H9 (cell line): ENCODE results near the gene RPP30. TPM values are rescaled to one million over a fixed set of nuclear protein-coding genes. Genes with fewer than 3 reads are reported as not detected.
A peak's percentile ranks its signal among the peaks of the same experiment; 100 is the strongest.

ENCODE experiments used
- DNase-seq: peaks from one replicate; pipeline ENCODE4 v3.0.0-alpha.2; 2017
- H2AFZ ChIP-seq: one replicate; pipeline ENCODE4 v1.6.1; 2013; ENCODE audit warnings: mild to moderate bottlenecking, low read length, control low read depth, moderate library complexity
- H2AK5ac ChIP-seq: 2 replicates; pipeline ENCODE4 v1.6.1; 2013; ENCODE audit warnings: low read length, control low read depth, mixed read lengths; ENCODE audit not compliant: insufficient read length
- H2BK120ac ChIP-seq: one replicate; pipeline ENCODE4 v1.6.1; 2013; ENCODE audit warnings: low read depth, mild to moderate bottlenecking, low read length, control low read depth, inconsistent platforms; ENCODE audit not compliant: poor library complexity, severe bottlenecking
- H2BK12ac ChIP-seq: 2 replicates; pipeline ENCODE4 v1.6.1; 2013; ENCODE audit warnings: low read length, control low read depth, mixed read lengths, low read depth; ENCODE audit not compliant: insufficient read length
- H2BK15ac ChIP-seq: 2 replicates; pipeline ENCODE4 v1.6.1; 2013; ENCODE audit warnings: low read depth, low read length, control low read depth
- H2BK20ac ChIP-seq: one replicate; pipeline ENCODE4 v1.6.1; 2013; ENCODE audit warnings: low read depth, mild to moderate bottlenecking, low read length, control low read depth, inconsistent platforms; ENCODE audit not compliant: poor library complexity, severe bottlenecking
- H2BK5ac ChIP-seq: 2 replicates; pipeline ENCODE4 v1.6.1; 2013; ENCODE audit warnings: low read length, control low read depth, mixed read lengths; ENCODE audit not compliant: insufficient read length
- H3K14ac ChIP-seq: 2 replicates; pipeline ENCODE4 v1.6.1; 2013; ENCODE audit warnings: low read length, control low read depth; ENCODE audit not compliant: insufficient read depth
- H3K18ac ChIP-seq: 2 replicates; pipeline ENCODE4 v1.6.1; 2013; ENCODE audit warnings: low read depth, mild to moderate bottlenecking, mixed read lengths, low read length, control low read depth; ENCODE audit not compliant: insufficient read length
- H3K23ac ChIP-seq: 2 replicates; pipeline ENCODE4 v1.6.1; 2013; ENCODE audit warnings: low read length, control low read depth, mixed read lengths, low read depth; ENCODE audit not compliant: insufficient read length
- H3K23me2 ChIP-seq: 2 replicates; pipeline ENCODE4 v1.6.1; 2013; ENCODE audit warnings: low read depth, mild to moderate bottlenecking, mixed read lengths, low read length, control low read depth; ENCODE audit not compliant: insufficient read length, poor library complexity, severe bottlenecking
- H3K27ac ChIP-seq: 2 replicates; pipeline ENCODE4 v1.5.1; 2013; ENCODE audit warnings: low read length, control low read depth, mixed read lengths, low read depth; ENCODE audit not compliant: insufficient read length
- H3K27me3 ChIP-seq: 2 replicates; pipeline ENCODE4 v1.6.1; 2013; ENCODE audit warnings: low read length, control low read depth, inconsistent platforms; ENCODE audit not compliant: insufficient read depth
- H3K4ac ChIP-seq: 2 replicates; pipeline ENCODE4 v1.6.1; 2013; ENCODE audit warnings: low read depth, mild to moderate bottlenecking, control low read depth, inconsistent platforms, low read length, moderate library complexity
- H3K4me1 ChIP-seq: 2 replicates; pipeline ENCODE4 v1.6.1; 2013; ENCODE audit warnings: low read length, control low read depth, inconsistent platforms; ENCODE audit not compliant: insufficient read depth
- H3K4me2 ChIP-seq: 2 replicates; pipeline ENCODE4 v1.6.1; 2013; ENCODE audit warnings: low read length, control low read depth, mixed read lengths; ENCODE audit not compliant: insufficient read length, insufficient read depth
- H3K56ac ChIP-seq: 2 replicates; pipeline ENCODE4 v1.6.1; 2013; ENCODE audit warnings: low read depth, mild to moderate bottlenecking, mixed read lengths, low read length, control low read depth; ENCODE audit not compliant: insufficient read length
- H3K79me1 ChIP-seq: 2 replicates; pipeline ENCODE4 v1.6.1; 2013; ENCODE audit warnings: low read depth, mild to moderate bottlenecking, moderate library complexity, low read length, control low read depth, inconsistent platforms; ENCODE audit not compliant: insufficient read depth, poor library complexity, severe bottlenecking
- H3K79me2 ChIP-seq: 2 replicates; pipeline ENCODE4 v1.6.1; 2013; ENCODE audit warnings: low read length, control low read depth, inconsistent platforms; ENCODE audit not compliant: insufficient read depth
- H3K9ac ChIP-seq: 2 replicates; pipeline ENCODE4 v1.6.1; 2013; ENCODE audit warnings: low read length, control low read depth, mixed read lengths; ENCODE audit not compliant: insufficient read length; ENCODE audit errors: extremely low read depth
- H3K9me3 ChIP-seq: one replicate; pipeline ENCODE4 v1.6.1; 2013; ENCODE audit warnings: low read depth, low read length, inconsistent platforms; ENCODE audit not compliant: control insufficient read depth
- H3T11ph ChIP-seq: one replicate; pipeline ENCODE4 v1.6.1; 2013; ENCODE audit warnings: mild to moderate bottlenecking, low read length, control low read depth, inconsistent platforms
- H4K20me1 ChIP-seq: one replicate; pipeline ENCODE4 v1.6.1; 2013; ENCODE audit not compliant: control insufficient read depth, insufficient read length, insufficient read depth
- H4K5ac ChIP-seq: 2 replicates; pipeline ENCODE4 v1.6.1; 2013; ENCODE audit warnings: low read depth, mild to moderate bottlenecking, mixed read lengths, low read length, control low read depth; ENCODE audit not compliant: insufficient read length
- H4K8ac ChIP-seq: replicated peaks from 2 replicates; pipeline ENCODE4 v1.6.1; 2013; ENCODE audit warnings: low read length, control low read depth, mixed read lengths, low read depth; ENCODE audit not compliant: insufficient read length
- H4K91ac ChIP-seq: 2 replicates; pipeline ENCODE4 v1.6.1; 2013; ENCODE audit warnings: low read depth, mild to moderate bottlenecking, moderate library complexity, mixed read lengths, low read length, control low read depth; ENCODE audit not compliant: insufficient read length
- H3K27ac Mint-ChIP-seq, 3 experiments: 2 replicates in 2 of 3; 3 replicates in 1 of 3; pipeline ENCODE4 v1.8.0; 2020 to 2021; ENCODE audit warnings: mixed read lengths in 3 of 3, mild to moderate bottlenecking in 1 of 3, moderate library complexity in 1 of 3
- H3K27me3 Mint-ChIP-seq: 2 replicates; pipeline ENCODE4 v1.8.0; 2021; ENCODE audit warnings: low read depth, mild to moderate bottlenecking, moderate library complexity, mixed read lengths
- H3K36me3 Mint-ChIP-seq, 3 experiments: 2 replicates in 2 of 3; 3 replicates in 1 of 3; pipeline ENCODE4 v1.8.0; 2020 to 2021; ENCODE audit warnings: low read depth in 3 of 3, mixed read lengths in 3 of 3; ENCODE audit not compliant: insufficient read depth in 1 of 3
- H3K4me1 Mint-ChIP-seq, 2 experiments: 2 replicates each; pipeline ENCODE4 v1.8.0; 2020; ENCODE audit warnings: mixed read lengths in 2 of 2
- H3K4me3 Mint-ChIP-seq, 2 experiments: 2 replicates in 1 of 2; 3 replicates in 1 of 2; pipeline ENCODE4 v1.8.0; 2020 to 2021; ENCODE audit warnings: mild to moderate bottlenecking in 2 of 2, mixed read lengths in 2 of 2, moderate library complexity in 1 of 2
- H3K9me3 Mint-ChIP-seq, 2 experiments: 2 replicates in 1 of 2; 3 replicates in 1 of 2; pipeline ENCODE4 v1.8.0; 2020; ENCODE audit warnings: mild to moderate bottlenecking in 2 of 2, mixed read lengths in 2 of 2, moderate library complexity in 1 of 2
- WGBS: extraction: QIAGEN DNeasy Blood & Tissue Kit; methylation state at CpG from one replicate; pipeline ENCODE4 v1.1.7; 2013; ENCODE audit warnings: missing lambda C conversion rate, low lambda C conversion rate, mixed read lengths; ENCODE audit not compliant: insufficient read length; ENCODE audit errors: extremely low coverage; 5-methylcytosine and 5-hydroxymethylcytosine counted together
- total RNA-seq: library from RNA; stranded (reverse); gene quantifications from 2 replicates; pipeline ENCODE4 v1.2.1, GENCODE V29; 2021
- TF ChIP-seq, protein P1 (sequence below): fragments of 200-600 bp; sonication (generic); conservative IDR thresholded peaks from 3 replicates; pipeline ENCODE4 v1.8.0; 2021; ENCODE audit warnings: antibody characterized with exemption, mild to moderate bottlenecking

RPP30 gene
- total RNA-seq, 1 experiment from 2014 or later, result 77.7 TPM

GRCh38 chr10:90855126-90855525, 16.6 kb upstream of the RPP30 start:
- H3K9ac ChIP-seq, result no peak overlapping the region
- no peaks in the 10 kb centered on the region for H3K79me1 ChIP-seq
- H4K8ac ChIP-seq, result no peak overlapping the region
- Mint-ChIP-seq H3K4me3 (peak overlapping the region in 1 of 2 experiments; percentile 94; a peak in 1 of 5 replicates), H3K36me3 (peaks cover 15 to 23% (median 22%) of the 10 kb centered on the region in 3 experiments), H3K27me3 (peaks cover 26% of the 10 kb centered on the region), H3K4me1 (peaks cover 13 to 35% of the 10 kb centered on the region in 2 experiments), H3K9me3 (peaks cover 22 to 26% of the 10 kb centered on the region in 2 experiments), H3K27ac (no peak overlapping the region)
- no peaks in the 10 kb centered on the region for H4K20me1 ChIP-seq
- H2BK5ac ChIP-seq, result no peak overlapping the region
- H2BK15ac ChIP-seq, result no peak overlapping the region
- H3T11ph ChIP-seq, result no peak overlapping the region
- H3K79me2 ChIP-seq, result no peaks in the 10 kb centered on the region
- no peak overlapping the region for H3K56ac ChIP-seq
- no peak overlapping the region for H3K4me2 ChIP-seq
- no peak overlapping the region for H3K14ac ChIP-seq
- H4K5ac ChIP-seq, result no peak overlapping the region
- H3K23ac ChIP-seq, result no peak overlapping the region
- H2BK20ac ChIP-seq, result no peak overlapping the region
- no peak overlapping the region for H2BK120ac ChIP-seq
- H4K91ac ChIP-seq, result no peak overlapping the region
- no peak overlapping the region for H3K18ac ChIP-seq
- no peak overlapping the region for H3K4ac ChIP-seq
- no peak overlapping the region for H2BK12ac ChIP-seq
- DNase-seq, result no peak
- no peaks in the 10 kb centered on the region for H3K4me1 ChIP-seq
- no peak overlapping the region for H3K27ac ChIP-seq
- no CpG with 5 or more reads among the region's 3 CpGs for WGBS
- no peak overlapping the region for H2AK5ac ChIP-seq
- no peaks in the 10 kb centered on the region for H3K9me3 ChIP-seq
- TF ChIP-seq, protein P1, sequence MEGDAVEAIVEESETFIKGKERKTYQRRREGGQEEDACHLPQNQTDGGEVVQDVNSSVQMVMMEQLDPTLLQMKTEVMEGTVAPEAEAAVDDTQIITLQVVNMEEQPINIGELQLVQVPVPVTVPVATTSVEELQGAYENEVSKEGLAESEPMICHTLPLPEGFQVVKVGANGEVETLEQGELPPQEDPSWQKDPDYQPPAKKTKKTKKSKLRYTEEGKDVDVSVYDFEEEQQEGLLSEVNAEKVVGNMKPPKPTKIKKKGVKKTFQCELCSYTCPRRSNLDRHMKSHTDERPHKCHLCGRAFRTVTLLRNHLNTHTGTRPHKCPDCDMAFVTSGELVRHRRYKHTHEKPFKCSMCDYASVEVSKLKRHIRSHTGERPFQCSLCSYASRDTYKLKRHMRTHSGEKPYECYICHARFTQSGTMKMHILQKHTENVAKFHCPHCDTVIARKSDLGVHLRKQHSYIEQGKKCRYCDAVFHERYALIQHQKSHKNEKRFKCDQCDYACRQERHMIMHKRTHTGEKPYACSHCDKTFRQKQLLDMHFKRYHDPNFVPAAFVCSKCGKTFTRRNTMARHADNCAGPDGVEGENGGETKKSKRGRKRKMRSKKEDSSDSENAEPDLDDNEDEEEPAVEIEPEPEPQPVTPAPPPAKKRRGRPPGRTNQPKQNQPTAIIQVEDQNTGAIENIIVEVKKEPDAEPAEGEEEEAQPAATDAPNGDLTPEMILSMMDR, result no peak
- H3K23me2 ChIP-seq, result peaks cover 9% of the 10 kb centered on the region
- no peak overlapping the region for H2AFZ ChIP-seq
- peaks cover 11% of the 10 kb centered on the region; the same call in 1 of the 2 replicates for H3K27me3 ChIP-seq
